ENCODE measurements around the gene DHX40.
"Not testable (repeated sequence)": the region's sequence is repeated elsewhere in the genome, so short reads cannot be mapped to it uniquely, and the experiment has no call there.

Gene DHX40

DNA sequence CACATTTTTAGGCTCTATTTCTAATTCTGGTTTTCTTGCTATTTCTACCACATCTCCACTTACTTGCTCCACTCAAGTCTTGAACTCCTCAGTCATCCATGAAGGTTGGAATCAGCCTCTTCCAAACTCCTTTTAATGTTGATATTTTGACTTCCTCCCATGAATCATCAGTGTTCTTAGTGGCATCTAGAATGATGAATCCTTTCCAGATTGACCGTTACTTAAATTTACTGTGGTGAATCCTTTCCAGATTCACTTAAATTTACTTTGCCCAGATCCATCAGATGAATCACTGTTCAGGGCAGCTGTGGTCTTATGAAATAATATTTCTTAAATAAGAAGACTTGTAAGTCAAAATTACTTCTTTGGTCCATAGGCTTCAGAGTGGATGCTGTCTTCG is 86.7 kb downstream of the DHX40 start:
- no peak overlapping the region for H3K27ac ChIP-seq
- TF ChIP-seq CTCF (conservative IDR thresholded peaks at IDR 0.05): no peak
- no peak for TF ChIP-seq ZFX (IDR thresholded peaks at IDR 0.05)

DNA sequence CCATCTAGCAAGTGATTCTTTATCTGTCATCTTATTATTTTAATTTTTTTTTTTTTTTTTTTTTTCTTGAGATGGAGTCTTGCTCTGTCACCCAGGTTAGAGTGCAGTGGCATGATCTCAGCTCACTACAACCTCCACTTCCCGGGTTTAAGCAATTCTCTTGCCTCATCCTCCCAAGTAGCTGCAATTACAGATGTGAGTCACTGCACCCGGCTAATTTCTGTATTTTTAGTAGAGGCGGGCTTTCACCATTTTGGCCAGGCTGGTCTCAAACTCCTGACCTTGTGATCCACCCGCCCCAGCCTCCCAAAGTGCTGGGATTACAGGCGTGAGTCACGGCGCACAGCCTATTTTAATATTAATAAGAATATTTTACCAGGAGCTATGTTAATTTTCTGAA is 91.2 kb downstream of the DHX40 start:
- not testable (repeated sequence) for H3K27ac ChIP-seq
